ENCODE results near the gene COTL1.

The COTL1 gene

GRCh38 chr16:84555418-84556196, 62.3 kb downstream of the COTL1 start:
- no peak for FAIRE-seq
- DNase-seq (ENCODE audit: insufficient read length, low spot score), result no peak

- DNase-seq (ENCODE audit: insufficient read length, low spot score) (no peak), FAIRE-seq (no peak)
Measured at GRCh38 chr16:84554627-84555328, 63.1 kb downstream of the COTL1 start.

- no peak for DNase-seq (ENCODE audit: insufficient read length, low spot score)
- FAIRE-seq, result no peak
Measured at GRCh38 chr16:84553873-84554399, 63.9 kb downstream of the COTL1 start.

GRCh38 chr16:84552135-84552534, 65.7 kb downstream of the COTL1 start:
- FAIRE-seq (no peak), DNase-seq (ENCODE audit: insufficient read length, low spot score) (no peak)

GRCh38 chr16:84550096-84550495, 67.8 kb downstream of the COTL1 start:
- FAIRE-seq (no peak), DNase-seq (ENCODE audit: insufficient read length, low spot score) (no peak)

- peak; percentile 40 for FAIRE-seq
Measured at GRCh38 chr16:84548971-84549844, 68.7 kb downstream of the COTL1 start.

GRCh38 chr16:84548508-84548907, 69.4 kb downstream of the COTL1 start:
- FAIRE-seq, result no peak
- no peak for DNase-seq (ENCODE audit: insufficient read length, low spot score)

More at GRCh38 chr16:84548971-84549844, 68.7 kb downstream of the COTL1 start:
- no peak for DNase-seq (ENCODE audit: insufficient read length, low spot score)

- FAIRE-seq (no peak), DNase-seq (ENCODE audit: insufficient read length, low spot score) (peak; percentile 45)
Measured at GRCh38 chr16:84547546-84548061, 70.3 kb downstream of the COTL1 start.

GRCh38 chr16:84546669-84547545, 71.0 kb downstream of the COTL1 start:
- FAIRE-seq, result no peak
- no peak for DNase-seq (ENCODE audit: insufficient read length, low spot score)

GRCh38 chr16:84545114-84545737, 72.7 kb downstream of the COTL1 start:
- DNase-seq (ENCODE audit: insufficient read length, low spot score) (no peak), FAIRE-seq (no peak)

GRCh38 chr16:84544031-84544773, 73.7 kb downstream of the COTL1 start:
- FAIRE-seq (no peak), DNase-seq (ENCODE audit: insufficient read length, low spot score) (no peak)

GRCh38 chr16:84543253-84543652, 74.6 kb downstream of the COTL1 start:
- DNase-seq (ENCODE audit: insufficient read length, low spot score) (no peak), FAIRE-seq (no peak)

- no peak for FAIRE-seq
Measured at GRCh38 chr16:84541999-84542817, 75.7 kb downstream of the COTL1 start.

GRCh38 chr16:84540194-84540593, 77.7 kb downstream of the COTL1 start:
- DNase-seq (ENCODE audit: insufficient read length, low spot score) (no peak), FAIRE-seq (no peak)

More at GRCh38 chr16:84541999-84542817, 75.7 kb downstream of the COTL1 start:
- DNase-seq (ENCODE audit: insufficient read length, low spot score), result no peak

GRCh38 chr16:84538222-84538840, 79.5 kb downstream of the COTL1 start:
- DNase-seq (ENCODE audit: insufficient read length, low spot score) (no peak), FAIRE-seq (no peak)

GRCh38 chr16:84537491-84538151, 80.3 kb downstream of the COTL1 start:
- no peak for FAIRE-seq

GRCh38 chr16:84535851-84536250, 82.0 kb downstream of the COTL1 start:
- FAIRE-seq, result no peak
- no peak for DNase-seq (ENCODE audit: insufficient read length, low spot score)

More at GRCh38 chr16:84537491-84538151, 80.3 kb downstream of the COTL1 start:
- DNase-seq (ENCODE audit: insufficient read length, low spot score), result no peak

Measured in HTR-8/SVneo (cell line).